HG02763 (cell line): ENCODE measurements around the gene PLBD1.

Source experiments
- ATAC-seq: cut with Tn5 transposase; IDR thresholded peaks from one replicate; pipeline ENCODE4 v1.9.1; 2021; ENCODE audit warnings: mild to moderate bottlenecking, moderate library complexity; ENCODE audit not compliant: unreplicated experiment

The PLBD1 gene

DNA sequence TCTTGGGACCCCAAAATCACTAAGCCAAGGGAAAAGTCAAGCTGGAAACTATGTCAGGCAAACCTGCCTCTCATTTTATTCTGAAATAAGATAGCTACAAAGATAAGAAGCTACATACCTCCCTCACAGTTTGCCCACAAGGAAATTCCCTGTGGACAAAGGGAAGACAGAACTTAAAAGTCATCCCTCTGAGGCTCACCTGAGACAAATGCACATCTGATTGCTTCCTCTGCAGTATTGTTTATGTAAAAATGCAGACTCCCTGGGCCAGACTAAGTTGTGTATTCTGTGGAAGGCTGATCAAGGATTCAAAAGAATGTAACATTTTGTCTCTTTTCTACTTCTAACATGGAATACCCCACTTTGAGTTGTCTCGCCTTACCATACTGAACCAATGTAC, 2.5 kb upstream of the PLBD1 start:
- ATAC-seq = no peak

DNA sequence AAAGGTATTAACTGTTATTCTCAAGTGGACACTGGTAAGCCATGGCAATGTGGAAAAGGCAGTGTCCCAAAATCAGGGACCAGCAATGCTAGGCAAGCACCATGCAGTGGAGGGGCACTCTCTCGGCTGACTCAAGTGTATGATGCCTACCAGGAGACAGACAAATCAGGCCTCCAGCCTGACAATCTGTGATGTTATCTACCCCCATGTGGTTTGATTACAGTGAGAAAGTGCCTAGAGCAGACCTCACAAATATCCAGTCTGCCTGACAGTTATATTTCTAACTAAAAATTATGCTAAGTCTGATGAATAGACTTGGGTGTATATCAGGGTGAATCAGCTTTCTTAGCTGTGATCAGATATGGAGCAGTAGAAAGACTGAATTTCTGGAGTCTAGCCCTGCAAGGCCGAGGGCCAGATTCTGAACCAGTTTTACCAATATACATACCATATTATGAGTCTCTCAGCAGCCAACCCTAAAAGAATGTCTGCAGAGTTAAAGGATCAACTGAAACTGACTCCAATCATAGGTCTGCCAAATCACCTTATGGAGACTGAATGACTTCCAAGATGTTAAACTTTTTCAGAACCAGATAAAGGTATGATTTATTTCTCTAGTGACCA, 3.2 kb downstream of the PLBD1 start:
- no peak for ATAC-seq

DNA sequence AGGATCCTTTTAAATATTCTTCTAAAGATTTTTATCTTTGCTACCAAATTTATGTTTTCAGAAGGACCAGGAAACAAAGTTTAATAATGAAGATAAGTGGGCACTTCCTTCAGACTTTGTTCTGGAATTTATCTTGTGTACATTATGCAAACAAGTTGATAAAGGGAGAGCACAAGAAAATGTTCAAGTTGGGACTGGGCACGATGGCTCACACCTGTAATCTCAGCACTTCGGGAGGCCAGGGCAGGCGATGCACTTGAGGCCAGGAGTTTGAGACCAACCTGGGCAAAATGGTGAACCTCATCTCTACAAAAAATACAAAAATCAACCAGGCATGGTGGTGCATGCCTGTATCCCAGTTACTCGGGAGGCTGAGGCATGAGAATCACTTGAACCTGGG, 4.6 kb downstream of the PLBD1 start:
- ATAC-seq = no peak

DNA sequence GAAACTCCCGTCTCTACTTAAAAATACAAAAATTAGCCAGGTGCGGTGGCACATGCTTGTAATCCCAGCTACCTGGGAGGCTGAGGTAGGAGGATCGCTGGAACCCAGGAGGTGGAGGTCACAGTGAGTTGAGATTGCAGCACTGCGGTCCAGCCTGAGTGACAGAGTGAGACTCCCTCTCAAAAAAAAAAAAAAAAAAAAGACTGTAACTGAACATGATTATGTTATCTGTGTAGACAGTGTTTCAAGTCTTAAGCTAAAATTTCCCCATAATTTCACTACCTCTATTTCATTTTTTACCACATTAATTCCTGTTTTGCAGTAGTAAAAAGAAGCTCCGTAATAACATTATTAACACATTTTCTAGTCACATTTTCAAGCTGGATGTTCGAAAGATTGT, 5.4 kb downstream of the PLBD1 start:
- ATAC-seq = no peak

DNA sequence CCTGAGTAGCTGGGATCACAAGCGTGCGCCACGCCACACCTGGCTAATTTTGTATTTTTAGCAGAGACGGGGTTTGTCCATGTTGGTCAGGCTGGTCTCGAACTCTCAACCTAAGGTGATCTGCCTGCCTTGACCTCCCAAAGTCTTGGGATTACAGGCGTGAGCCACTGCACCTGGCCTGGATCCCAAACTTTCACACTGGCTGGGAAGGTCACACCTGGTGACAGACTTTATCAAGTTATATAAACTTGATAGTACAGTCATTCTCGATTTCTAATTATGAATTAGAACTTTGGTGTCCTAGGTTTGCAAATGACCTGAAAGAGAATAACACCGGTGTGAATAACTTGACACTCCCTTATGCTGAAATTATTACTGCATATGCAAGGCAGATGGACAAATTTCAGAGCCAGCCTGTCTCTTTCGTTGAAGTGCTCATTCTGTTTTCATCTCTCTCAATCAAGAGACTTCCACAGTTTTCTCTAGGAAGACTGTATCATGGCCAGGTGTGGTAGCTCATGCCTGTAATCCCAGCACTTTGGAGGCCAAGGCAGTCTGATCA, 5.9 kb downstream of the PLBD1 start:
- no peak for ATAC-seq

DNA sequence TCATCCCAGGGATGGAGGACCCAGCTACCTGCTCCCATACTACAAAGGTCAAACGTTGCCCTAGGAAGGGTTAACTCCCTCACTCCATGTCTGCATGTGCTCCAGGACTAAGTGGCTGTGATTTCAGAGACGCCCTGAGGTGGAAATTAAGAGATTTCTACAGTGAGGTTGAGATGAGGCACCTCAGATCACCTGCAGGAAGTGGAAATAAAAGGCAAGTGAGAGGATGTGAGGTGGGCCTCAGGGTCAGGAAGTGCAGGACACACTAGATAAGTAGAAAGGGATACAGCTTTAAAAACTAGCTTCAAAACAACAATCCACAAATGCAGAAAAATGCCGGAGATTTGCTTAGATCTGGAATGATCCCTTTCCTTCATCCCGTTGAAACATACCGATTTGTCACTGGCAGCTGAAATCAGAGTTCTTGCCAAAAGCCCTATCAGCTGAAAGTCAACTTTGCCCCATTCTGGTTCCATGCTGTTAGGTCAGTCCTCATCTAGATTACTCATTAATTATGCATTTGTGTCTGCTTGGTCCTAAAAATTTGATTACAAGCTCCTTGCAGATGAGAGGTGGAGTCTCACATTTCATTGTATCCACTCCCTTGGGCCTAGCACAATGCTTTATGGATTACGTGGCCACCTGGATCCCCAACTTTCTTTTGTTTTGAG, 6.6 kb downstream of the PLBD1 start:
- ATAC-seq = no peak

DNA sequence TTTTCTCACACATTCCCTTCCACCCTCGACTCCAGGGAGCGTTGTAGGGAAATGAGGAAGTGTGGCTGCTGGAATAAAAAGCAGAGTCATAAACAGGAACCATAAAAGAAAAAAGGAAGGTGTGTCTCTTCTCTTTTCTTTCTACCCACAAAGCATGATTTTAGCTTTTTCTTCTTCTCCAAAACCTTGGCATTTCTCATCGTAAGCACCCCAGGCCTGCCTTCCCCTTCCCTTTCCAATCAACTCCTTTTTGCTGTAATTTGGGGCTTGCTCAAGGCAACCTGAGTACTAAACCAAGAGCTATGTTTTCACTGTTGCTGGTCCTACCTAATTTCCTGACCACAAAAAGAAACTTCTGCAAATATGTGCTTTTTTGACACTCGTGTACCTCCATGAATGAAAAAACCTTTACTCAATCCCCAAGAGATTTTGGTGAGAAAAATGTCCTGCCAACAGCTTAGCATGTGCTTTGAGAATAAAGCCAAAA, 9.2 kb downstream of the PLBD1 start:
- no peak for ATAC-seq

DNA sequence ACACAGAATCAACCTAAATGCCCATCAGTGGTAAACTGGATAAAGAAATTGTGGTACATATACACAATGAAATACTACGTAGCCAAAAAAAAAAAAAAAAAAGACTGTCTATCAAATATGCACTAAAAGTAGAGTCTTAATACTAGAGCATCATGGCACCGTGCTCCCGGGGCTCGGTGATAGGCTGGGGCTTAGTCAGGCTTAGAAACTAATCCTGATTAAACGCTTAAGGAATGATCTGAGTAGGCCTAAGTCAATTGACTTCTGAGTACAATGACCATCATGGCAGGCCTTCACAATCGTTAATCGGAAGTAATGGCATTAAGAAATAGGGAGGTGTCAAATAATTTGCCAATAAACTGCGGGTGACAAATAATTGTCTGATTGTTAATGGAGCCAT, 9.7 kb downstream of the PLBD1 start:
- ATAC-seq = no peak

DNA sequence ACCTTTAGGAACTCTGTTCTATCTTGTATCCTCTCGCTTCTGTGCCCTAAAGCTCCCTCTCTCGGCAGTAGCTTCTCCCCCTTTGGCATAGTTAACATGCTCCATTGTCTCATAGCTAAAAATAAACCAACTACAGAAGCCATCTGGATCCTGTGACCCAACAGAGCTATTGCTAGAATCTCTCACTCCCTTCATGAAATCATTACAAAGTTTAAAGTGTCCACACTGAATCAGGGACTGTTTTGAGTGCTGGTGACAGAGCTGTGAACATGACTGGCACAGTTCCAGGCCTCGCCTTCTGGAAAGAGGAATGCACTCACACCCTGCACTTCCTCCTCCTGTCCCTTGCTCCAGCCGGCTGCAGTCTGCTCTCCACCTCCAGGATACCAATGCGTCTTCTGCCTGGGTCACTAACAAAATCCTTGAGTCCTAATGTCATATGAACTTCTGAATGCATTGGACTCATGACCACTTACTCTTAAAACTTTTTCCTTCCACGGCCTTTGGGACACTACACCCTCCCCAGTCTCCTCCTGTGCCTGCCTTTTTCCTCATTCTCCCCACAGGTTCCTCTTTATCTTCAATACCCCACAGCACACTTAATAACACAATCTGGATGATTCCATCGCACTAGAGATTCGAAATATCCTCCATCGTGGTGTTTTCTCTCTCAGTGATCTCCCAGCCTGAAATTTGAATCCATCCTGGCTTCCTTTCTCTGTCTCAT, 13.2 kb downstream of the PLBD1 start:
- no peak for ATAC-seq

DNA sequence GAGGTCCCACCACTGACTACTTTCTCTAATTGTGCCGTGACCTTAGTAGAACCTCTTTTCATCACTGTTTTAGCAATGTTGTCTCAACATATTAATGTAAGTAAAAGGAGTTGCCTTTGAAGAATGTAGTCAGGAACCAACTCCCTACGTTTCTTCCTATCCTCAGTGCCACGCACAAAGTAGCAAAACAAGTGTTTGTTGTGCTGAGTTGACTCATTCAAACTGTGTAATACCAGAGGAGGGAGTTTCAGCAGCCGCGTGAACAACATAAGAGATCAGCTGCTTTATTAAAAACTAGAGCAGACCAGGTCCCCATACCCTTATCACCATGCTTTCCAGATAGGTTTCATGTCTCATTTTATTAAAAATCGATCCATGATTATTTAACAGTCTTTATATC, 19.1 kb downstream of the PLBD1 start:
- ATAC-seq = no peak

DNA sequence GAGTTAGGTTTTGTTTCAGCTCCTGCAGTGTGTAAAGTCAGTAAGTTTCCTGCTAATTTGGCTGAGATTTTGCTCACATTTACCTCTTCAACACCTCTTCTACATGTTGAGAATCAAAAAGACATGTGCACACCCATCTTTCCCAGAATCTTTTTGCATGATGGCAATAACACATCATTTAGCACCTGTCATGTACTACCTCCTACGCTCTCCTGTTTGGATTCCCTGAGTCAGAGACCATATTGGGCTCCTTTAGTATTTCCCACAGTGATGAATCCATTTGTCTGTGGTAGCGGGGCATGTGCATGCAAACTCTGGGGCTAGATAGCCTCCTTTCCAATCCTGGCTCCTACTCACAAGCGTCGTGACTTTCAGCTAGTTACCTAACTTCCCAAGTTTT, 20.1 kb downstream of the PLBD1 start:
- ATAC-seq = no peak

DNA sequence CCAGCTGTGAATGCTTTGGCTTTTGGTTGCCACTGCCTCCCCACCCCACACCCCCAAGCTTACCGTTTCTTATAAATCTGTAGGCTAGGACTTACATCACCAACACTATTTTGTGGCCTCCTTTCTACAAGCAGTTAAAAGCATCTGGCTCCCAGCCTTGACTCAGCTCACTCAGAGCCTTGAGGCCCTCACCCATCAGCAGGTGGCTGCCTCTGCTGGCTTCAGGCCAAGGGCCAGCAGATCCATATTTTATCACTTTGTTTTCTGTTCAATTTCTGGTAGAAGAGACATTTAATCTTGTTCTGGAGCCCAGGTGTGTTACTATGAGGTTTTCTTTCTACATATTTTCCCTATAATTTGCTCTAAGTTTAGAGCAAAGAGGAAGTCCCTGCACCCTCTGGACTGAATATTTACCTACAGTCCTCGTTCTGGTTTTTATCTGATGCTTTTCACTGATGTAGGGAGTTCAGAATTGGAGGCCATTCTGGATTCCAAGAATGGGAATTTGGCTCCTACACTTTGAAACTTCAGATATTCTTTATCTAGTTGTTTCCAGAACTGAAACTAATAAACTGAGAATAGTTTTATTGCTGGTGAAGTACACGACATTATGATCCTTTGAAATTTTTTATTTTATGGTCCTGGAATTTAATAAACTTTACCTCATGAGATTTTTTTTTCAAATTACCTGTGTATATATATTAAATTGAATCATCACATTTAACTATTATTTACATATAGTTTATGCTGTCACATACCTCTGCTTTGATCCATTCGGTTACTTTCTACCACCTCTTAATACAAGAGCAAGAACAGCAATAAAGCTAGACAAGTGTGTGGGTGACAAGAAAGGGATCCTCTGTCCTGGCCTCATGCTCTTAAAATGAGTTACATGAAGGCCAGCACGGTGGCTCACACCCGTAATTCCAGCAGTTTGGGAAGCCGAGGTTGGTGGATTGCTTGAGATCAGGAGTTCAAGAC, 22.2 kb downstream of the PLBD1 start:
- no peak for ATAC-seq

DNA sequence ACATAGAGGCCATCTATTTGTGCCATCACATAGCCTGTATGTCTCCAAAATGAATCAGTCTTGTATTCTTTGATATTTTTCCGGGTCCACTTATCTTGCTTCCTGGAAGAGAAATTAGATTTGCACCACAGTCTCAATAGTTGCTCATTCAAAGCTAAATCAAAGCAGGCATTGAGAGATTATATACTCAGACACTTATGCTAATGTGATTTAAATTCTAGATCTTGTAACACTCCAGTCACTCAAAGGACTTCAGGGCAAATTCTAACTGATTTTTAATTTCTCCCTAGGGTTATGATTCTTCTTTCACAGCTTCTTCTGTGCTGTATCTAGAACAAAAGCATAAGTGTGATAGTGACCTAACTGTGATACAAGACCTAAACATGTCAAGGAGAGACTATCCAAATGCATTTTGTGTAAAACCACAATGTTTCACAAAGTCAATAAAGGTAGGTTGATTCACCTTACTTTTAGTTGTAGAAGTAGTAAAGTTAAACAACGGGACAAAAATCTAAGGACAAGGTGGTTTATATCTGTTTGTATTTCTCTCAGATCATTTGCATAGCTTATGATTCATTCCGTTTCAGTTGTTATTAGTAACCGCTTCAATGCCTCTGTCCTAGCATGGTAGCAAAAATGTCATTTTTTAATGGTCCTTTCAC, 26.8 kb downstream of the PLBD1 start:
- no peak for ATAC-seq

DNA sequence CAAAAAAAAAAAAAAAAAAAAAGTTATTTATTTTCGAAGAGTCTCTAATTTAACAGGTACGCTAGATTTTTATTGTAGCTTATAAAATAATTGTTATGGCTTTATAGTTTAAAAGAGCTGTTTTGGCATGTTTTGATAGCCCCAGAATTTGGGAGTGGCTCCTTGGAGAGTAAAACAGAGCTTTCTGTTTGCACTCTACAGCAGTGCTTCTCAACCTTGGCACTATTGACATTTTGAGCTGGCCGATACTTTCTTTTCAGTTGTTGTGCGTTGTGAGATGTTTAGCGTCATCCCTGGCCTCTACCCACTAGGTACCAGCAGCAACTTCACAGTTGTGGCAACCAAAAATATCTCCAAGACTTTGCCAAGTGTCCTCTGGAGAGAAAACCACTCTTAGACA, 30.6 kb downstream of the PLBD1 start:
- ATAC-seq = no peak

DNA sequence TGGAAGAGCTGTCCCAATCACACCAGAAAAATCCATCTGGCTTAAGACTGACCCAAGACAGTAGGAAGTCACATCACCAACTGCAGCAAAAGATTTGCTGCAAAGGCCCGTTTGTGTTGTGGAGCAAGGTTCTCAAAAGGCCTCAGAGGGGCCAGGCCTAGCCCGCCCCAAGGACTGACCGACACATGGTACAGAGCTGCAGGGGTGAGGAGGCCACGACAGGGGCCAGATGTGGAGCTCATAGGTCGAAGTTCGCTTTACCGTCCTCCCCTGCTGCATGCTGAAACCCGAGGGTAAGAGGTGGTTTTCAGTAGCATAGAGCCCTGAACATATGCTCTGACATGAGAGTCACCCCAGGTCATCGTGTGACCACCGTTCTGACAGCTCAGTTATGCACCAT, 35.5 kb downstream of the PLBD1 start:
- no peak for ATAC-seq

DNA sequence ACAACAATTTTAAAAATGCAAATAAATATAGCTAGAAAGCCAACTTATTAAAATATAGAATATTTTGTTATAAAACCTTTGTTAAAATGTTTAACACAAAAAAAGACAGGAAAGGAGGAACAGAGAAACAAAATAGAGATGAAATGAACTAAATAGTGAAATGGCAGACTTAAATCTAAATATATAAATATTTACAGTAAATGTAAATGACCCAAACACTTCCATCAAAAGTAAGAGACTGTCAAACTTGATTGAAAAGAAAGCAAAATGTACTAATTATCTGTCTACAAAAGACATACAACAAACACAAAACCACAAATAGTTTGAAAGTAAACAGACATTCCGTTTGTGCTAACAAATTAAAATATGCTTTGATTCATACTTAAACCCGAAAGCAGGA, 41.7 kb downstream of the PLBD1 start:
- no peak for ATAC-seq

DNA sequence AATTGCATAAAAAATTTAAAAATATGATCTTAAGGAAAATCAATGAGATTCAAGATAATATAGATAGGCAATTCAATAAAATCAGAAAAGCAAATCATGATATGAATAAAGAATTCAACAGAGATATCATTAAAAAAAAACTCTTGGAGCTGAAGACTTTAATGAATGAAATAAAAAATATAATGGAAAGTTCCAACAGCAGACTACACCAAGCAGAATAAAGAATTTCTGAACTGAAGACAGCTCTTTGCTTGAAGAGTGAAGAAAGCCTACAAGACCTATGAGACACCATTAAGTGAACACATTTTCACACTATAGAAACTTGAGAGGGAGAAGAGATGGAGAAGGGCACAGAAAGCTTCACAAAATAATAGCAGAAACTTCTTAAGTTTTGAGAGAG, 45.9 kb downstream of the PLBD1 start:
- ATAC-seq = no peak

DNA sequence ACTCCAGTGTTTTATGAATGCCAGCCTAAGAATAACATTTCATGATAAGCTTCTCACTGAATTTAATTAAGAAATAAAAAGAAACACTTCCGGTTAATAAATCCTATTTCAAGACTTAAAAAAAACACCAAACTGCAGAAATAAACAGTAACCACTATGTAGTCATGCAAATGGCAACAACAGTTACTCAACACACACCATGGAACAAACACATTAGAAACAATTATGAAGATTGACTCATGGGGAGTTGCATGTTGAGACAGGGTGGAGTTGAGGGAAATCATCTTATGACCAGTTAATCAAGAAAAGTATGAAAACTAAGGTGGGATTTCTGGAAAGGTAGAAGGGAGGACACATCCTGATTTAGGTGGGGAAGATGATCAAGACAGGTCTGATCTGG, 52.7 kb downstream of the PLBD1 start:
- ATAC-seq = no peak

DNA sequence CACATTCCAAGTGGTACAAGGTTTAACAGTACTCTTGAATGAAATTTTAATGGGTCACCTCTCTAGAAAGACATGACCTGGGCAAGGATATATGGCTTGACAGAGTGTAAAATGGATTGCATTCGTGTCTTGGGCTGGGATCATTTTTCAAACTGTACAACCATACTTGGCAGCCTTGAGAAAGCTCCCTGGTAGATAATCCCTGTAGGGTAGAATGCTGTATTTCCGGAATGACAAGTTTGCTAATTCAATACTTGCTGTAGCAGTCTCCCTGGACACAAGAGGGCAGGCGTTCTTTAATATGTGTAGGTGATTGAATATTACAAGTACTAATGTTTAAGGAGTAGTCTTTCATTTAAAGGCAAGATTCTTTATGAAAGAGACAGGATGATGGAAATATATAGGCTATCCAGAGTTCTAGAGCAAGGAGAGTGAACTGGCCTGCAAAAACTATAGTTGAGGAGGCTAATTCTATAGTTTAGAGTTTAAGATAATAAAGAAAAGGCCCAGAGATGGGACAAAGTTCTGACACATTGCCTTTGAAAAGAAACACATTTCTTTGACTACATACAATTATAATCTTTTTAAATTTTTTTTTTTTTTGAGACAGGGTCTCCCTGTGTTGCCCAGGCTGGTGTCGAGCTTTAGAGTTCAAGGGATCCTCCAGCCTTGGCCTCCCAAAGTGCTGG, 53.4 kb downstream of the PLBD1 start:
- ATAC-seq = no peak

DNA sequence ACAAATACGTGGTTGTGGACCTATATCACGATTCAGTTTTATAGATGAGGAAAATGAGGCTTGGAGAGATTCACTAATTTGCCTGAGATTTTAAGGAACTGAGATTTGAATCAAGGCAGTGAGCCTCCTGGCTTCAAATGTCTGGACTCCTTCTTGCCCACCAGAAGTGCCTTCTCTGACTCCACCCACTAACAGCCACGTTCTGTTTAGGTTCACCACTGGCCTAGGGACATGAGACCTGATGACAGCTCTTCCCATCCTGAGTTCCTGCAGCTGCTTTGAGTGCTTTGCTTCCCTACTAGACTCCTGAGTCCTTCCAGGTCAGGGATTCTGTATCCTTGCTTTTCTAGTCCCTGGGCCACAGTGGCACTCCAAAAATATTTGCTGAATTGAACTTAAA, 57.1 kb downstream of the PLBD1 start:
- no peak for ATAC-seq
